Keratinocyte (primary cell): Measurements from ENCODE around the gene USHBP1.

Source experiments
- EZH2 ChIP-seq: IDR thresholded peaks from one replicate; pipeline ENCODE4 v1.6.1; 2012; ENCODE audit warnings: inconsistent platforms, mild to moderate bottlenecking, low read length, moderate library complexity
- TF ChIP-seq, protein P1 (sequence below), 3 experiments: IDR thresholded peaks in 1 of 3; conservative IDR thresholded peaks in 1 of 3; optimal IDR thresholded peaks in 1 of 3; 2 replicates in 2 of 3; 3 replicates in 1 of 3; pipeline versions ENCODE3 to v1.5.1; 2011; ENCODE audit warnings: low read length in 3 of 3, mild to moderate bottlenecking in 3 of 3, moderate library complexity in 2 of 3, control low read depth in 1 of 3, inconsistent platforms in 1 of 3; ENCODE audit not compliant: insufficient read depth in 2 of 3; ENCODE audit errors: extremely low read depth in 1 of 3

GRCh38 chr19:17266026-17266425, 1.5 kb upstream of the USHBP1 start:
- TF ChIP-seq, protein P1, sequence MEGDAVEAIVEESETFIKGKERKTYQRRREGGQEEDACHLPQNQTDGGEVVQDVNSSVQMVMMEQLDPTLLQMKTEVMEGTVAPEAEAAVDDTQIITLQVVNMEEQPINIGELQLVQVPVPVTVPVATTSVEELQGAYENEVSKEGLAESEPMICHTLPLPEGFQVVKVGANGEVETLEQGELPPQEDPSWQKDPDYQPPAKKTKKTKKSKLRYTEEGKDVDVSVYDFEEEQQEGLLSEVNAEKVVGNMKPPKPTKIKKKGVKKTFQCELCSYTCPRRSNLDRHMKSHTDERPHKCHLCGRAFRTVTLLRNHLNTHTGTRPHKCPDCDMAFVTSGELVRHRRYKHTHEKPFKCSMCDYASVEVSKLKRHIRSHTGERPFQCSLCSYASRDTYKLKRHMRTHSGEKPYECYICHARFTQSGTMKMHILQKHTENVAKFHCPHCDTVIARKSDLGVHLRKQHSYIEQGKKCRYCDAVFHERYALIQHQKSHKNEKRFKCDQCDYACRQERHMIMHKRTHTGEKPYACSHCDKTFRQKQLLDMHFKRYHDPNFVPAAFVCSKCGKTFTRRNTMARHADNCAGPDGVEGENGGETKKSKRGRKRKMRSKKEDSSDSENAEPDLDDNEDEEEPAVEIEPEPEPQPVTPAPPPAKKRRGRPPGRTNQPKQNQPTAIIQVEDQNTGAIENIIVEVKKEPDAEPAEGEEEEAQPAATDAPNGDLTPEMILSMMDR (optimal IDR thresholded peaks at IDR 0.05 in 1 of 3, IDR thresholded peaks at IDR 0.05 in 1 of 3, conservative IDR thresholded peaks at IDR 0.05 in 1 of 3; ENCODE audit: extremely low read depth in 1 of 3, insufficient read depth in 2 of 3, low read length in 3 of 3), result no peak
- no peak for TF ChIP-seq EZH2
